Hepatocyte (in vitro differentiated cells): ENCODE results near the gene PTPRK. TPM values are rescaled to one million over a fixed set of nuclear protein-coding genes. Genes with fewer than 3 reads are reported as not detected.

ENCODE experiments used
- DNase-seq: peaks from one replicate; pipeline ENCODE4 v3.0.0-alpha.2; 2016; ENCODE audit warnings: low spot score
- H2AFZ ChIP-seq: fragments of 200-600 bp; sonication (generic); 2 replicates; pipeline ENCODE4 v1.6.0; 2016; ENCODE audit warnings: antibody characterized with exemption, mild to moderate bottlenecking
- H3K27ac ChIP-seq: fragments of 200-600 bp; sonication (generic); 2 replicates; pipeline ENCODE4 v1.5.1; 2016; ENCODE audit warnings: mild to moderate bottlenecking
- H3K27me3 ChIP-seq: fragments of 200-600 bp; sonication (generic); 2 replicates; pipeline ENCODE4 v1.6.1; 2016
- H3K36me3 ChIP-seq: fragments of 200-600 bp; sonication (generic); replicated peaks from 2 replicates; pipeline ENCODE4 v1.5.1; 2016; ENCODE audit warnings: low read depth; ENCODE audit not compliant: insufficient read depth
- H3K4me1 ChIP-seq: fragments of 200-600 bp; sonication (generic); 2 replicates; pipeline ENCODE4 v1.5.1; 2016; ENCODE audit warnings: mild to moderate bottlenecking, moderate library complexity; ENCODE audit not compliant: insufficient read depth
- H3K4me2 ChIP-seq: fragments of 200-600 bp; sonication (generic); 2 replicates; pipeline ENCODE4 v1.6.0; 2016
- H3K4me3 ChIP-seq: fragments of 200-600 bp; sonication (generic); 2 replicates; pipeline ENCODE4 v1.5.1; 2016; ENCODE audit warnings: mild to moderate bottlenecking
- H3K79me2 ChIP-seq: fragments of 200-600 bp; sonication (generic); 2 replicates; pipeline ENCODE4 v1.6.0; 2017; ENCODE audit warnings: mild to moderate bottlenecking
- H3K9me2 ChIP-seq: fragments of 200-600 bp; sonication (generic); replicated peaks from 2 replicates; pipeline ENCODE4 v1.6.0; 2017; ENCODE audit warnings: mild to moderate bottlenecking; ENCODE audit not compliant: insufficient read depth
- H3K9me3 ChIP-seq: fragments of 200-600 bp; sonication (generic); 2 replicates; pipeline ENCODE4 v1.5.1; 2016; ENCODE audit warnings: low read depth, mild to moderate bottlenecking
- H4K20me1 ChIP-seq: fragments of 200-600 bp; sonication (generic); 2 replicates; pipeline ENCODE4 v1.6.0; 2016; ENCODE audit warnings: mild to moderate bottlenecking; ENCODE audit not compliant: insufficient read depth, poor library complexity, severe bottlenecking
- EZH2 ChIP-seq: fragments of 200-600 bp; sonication (generic); IDR thresholded peaks from 2 replicates; pipeline ENCODE4 v1.6.1; 2016; ENCODE audit warnings: antibody characterized with exemption, mild to moderate bottlenecking, borderline replicate concordance
- EZH2phosphoT487 ChIP-seq: fragments of 200-600 bp; sonication (generic); IDR thresholded peaks from one replicate; pipeline ENCODE4 v1.6.1; 2018; ENCODE audit warnings: antibody characterized with exemption, mild to moderate bottlenecking, low read depth, moderate library complexity; ENCODE audit not compliant: unreplicated experiment, severe bottlenecking
- WGBS: methylation state at CpG from one replicate; pipeline ENCODE4 v1.1.6; 2016; ENCODE audit warnings: low lambda C conversion rate; ENCODE audit errors: missing lambda C conversion rate; 5-methylcytosine and 5-hydroxymethylcytosine counted together
- polyA plus RNA-seq: library from polyadenylated mRNA; unstranded; fragments of >200 nt; fragmentation: Nextera tagmentation; extraction: Ambion mirVana; gene quantifications from 2 replicates; pipeline ENCODE4 v1.2.1, GENCODE V29; 2016
- total RNA-seq: library from RNA; depleted of rRNA; stranded (reverse); fragments of >200 nt; gene quantifications from 2 replicates; pipeline ENCODE4 v1.2.3, GENCODE V29; 2014
- TF ChIP-seq, protein P1 (sequence below): fragments of 200-600 bp; sonication (generic); IDR thresholded peaks from 2 replicates; pipeline ENCODE4 v1.5.1; 2016; ENCODE audit warnings: antibody characterized with exemption, mild to moderate bottlenecking; ENCODE audit not compliant: poor library complexity

The PTPRK gene
- total and polyA plus RNA-seq, 2 experiments from 2014 or later = 42.0 to 80.2 TPM

GRCh38 chr6:128200789-128201188, 319.6 kb downstream of the PTPRK start:
- H3K9me2 ChIP-seq = no peaks in the 10 kb centered on the region
- no peak overlapping the region for H2AFZ ChIP-seq
- no peak for DNase-seq
- no peak overlapping the region for H3K4me3 ChIP-seq
- no peaks in the 10 kb centered on the region for H3K9me3 ChIP-seq
- H3K4me2 ChIP-seq = no peak overlapping the region
- no peaks in the 10 kb centered on the region for H3K4me1 ChIP-seq
- no peaks in the 10 kb centered on the region for H3K27me3 ChIP-seq
- TF ChIP-seq EZH2phosphoT487 (no peak), EZH2 (no peak)
- TF ChIP-seq, protein P1, sequence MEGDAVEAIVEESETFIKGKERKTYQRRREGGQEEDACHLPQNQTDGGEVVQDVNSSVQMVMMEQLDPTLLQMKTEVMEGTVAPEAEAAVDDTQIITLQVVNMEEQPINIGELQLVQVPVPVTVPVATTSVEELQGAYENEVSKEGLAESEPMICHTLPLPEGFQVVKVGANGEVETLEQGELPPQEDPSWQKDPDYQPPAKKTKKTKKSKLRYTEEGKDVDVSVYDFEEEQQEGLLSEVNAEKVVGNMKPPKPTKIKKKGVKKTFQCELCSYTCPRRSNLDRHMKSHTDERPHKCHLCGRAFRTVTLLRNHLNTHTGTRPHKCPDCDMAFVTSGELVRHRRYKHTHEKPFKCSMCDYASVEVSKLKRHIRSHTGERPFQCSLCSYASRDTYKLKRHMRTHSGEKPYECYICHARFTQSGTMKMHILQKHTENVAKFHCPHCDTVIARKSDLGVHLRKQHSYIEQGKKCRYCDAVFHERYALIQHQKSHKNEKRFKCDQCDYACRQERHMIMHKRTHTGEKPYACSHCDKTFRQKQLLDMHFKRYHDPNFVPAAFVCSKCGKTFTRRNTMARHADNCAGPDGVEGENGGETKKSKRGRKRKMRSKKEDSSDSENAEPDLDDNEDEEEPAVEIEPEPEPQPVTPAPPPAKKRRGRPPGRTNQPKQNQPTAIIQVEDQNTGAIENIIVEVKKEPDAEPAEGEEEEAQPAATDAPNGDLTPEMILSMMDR = no peak
- H3K27ac ChIP-seq = no peak overlapping the region
- H3K36me3 ChIP-seq = no peaks in the 10 kb centered on the region
- H3K79me2 ChIP-seq = peaks cover 27% of the 10 kb centered on the region
- no peaks in the 10 kb centered on the region for H4K20me1 ChIP-seq

DNA sequence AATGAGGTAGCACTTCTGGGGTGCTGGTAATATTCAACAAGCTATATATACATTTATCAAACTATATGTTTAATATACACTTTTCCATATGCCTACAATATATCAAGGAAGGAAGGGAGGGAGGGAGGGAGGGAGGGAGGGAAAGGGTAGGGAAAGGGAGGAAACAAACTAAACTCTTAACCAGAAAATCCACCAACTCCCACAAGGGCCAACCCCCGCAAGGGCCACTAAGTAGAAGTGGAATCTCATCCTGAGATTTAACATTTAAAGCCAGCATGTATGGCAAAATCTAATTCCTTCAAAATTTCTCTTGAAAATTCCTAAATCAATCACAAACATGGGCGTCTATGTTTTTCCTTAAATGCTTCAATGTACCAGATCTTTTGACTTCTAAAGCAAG, 320.9 kb downstream of the PTPRK start:
- no peaks in the 10 kb centered on the region for H3K4me1 ChIP-seq
- H3K27ac ChIP-seq = no peak overlapping the region
- H3K9me2 ChIP-seq = no peaks in the 10 kb centered on the region
- TF ChIP-seq, protein P1 = no peak
- TF ChIP-seq EZH2 = no peak
- no peak for TF ChIP-seq EZH2phosphoT487
- H3K9me3 ChIP-seq = no peaks in the 10 kb centered on the region
- H4K20me1 ChIP-seq = no peaks in the 10 kb centered on the region
- H3K4me3 ChIP-seq = no peak overlapping the region
- H3K4me2 ChIP-seq = no peak overlapping the region
- peaks cover 27% of the 10 kb centered on the region for H3K79me2 ChIP-seq
- H3K27me3 ChIP-seq = no peaks in the 10 kb centered on the region
- DNase-seq = no peak
- WGBS = 100% methylated on average over 2 of the region's 2 CpGs
- H2AFZ ChIP-seq = no peak overlapping the region
- H3K36me3 ChIP-seq = no peaks in the 10 kb centered on the region

GRCh38 chr6:128192972-128193371, 327.4 kb downstream of the PTPRK start:
- TF ChIP-seq, protein P1 = no peak
- TF ChIP-seq EZH2 (no peak), EZH2phosphoT487 (no peak)
- Histone ChIP-seq H3K79me2 (no peaks in the 10 kb centered on the region), H3K9me2 (no peaks in the 10 kb centered on the region), H3K4me3 (no peak overlapping the region), H3K9me3 (no peaks in the 10 kb centered on the region), H3K4me1 (no peaks in the 10 kb centered on the region), H3K27ac (no peak overlapping the region), H3K4me2 (no peak overlapping the region), H3K27me3 (no peaks in the 10 kb centered on the region), H3K36me3 (no peaks in the 10 kb centered on the region), H2AFZ (no peak overlapping the region), H4K20me1 (no peaks in the 10 kb centered on the region)
- 99% methylated on average over 3 of the region's 3 CpGs for WGBS
- no peak for DNase-seq

DNA sequence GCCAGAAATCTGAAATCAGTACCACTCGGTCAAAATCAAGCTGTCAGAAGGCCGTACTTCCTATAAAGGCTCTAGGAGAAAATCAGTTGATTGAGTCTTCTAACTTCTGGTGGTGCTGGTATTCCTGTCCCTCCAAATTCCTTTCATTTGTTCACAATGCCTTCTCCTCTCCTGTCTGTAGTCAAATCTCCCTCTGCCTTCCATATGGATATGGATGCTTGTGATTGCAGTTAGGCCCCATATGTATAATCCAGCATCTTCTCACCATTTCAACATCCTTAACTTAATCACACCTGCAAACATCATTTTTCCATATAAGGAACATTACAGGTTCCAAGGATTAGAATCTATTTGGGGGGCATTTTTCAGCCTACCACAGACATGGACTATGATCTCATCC, 331.7 kb downstream of the PTPRK start:
- WGBS = 98% methylated on average over 2 of the region's 2 CpGs
- Histone ChIP-seq H3K4me1 (no peaks in the 10 kb centered on the region), H3K4me2 (no peak overlapping the region), H3K36me3 (no peaks in the 10 kb centered on the region), H2AFZ (no peak overlapping the region), H3K27me3 (no peaks in the 10 kb centered on the region), H3K27ac (no peak overlapping the region), H3K9me3 (no peaks in the 10 kb centered on the region), H3K79me2 (no peaks in the 10 kb centered on the region), H3K4me3 (no peak overlapping the region), H4K20me1 (no peaks in the 10 kb centered on the region), H3K9me2 (no peaks in the 10 kb centered on the region)
- no peak for DNase-seq
- TF ChIP-seq EZH2phosphoT487 (no peak), EZH2 (no peak)
- TF ChIP-seq, protein P1 = no peak
